GM19395 (cell line): ENCODE data around the gene HEG1.

Experiments used
- ATAC-seq: cut with Tn5 transposase; IDR thresholded peaks from one replicate; pipeline ENCODE4 v1.9.1; 2021; ENCODE audit warnings: mild to moderate bottlenecking, moderate library complexity; ENCODE audit not compliant: unreplicated experiment

The HEG1 gene

DNA sequence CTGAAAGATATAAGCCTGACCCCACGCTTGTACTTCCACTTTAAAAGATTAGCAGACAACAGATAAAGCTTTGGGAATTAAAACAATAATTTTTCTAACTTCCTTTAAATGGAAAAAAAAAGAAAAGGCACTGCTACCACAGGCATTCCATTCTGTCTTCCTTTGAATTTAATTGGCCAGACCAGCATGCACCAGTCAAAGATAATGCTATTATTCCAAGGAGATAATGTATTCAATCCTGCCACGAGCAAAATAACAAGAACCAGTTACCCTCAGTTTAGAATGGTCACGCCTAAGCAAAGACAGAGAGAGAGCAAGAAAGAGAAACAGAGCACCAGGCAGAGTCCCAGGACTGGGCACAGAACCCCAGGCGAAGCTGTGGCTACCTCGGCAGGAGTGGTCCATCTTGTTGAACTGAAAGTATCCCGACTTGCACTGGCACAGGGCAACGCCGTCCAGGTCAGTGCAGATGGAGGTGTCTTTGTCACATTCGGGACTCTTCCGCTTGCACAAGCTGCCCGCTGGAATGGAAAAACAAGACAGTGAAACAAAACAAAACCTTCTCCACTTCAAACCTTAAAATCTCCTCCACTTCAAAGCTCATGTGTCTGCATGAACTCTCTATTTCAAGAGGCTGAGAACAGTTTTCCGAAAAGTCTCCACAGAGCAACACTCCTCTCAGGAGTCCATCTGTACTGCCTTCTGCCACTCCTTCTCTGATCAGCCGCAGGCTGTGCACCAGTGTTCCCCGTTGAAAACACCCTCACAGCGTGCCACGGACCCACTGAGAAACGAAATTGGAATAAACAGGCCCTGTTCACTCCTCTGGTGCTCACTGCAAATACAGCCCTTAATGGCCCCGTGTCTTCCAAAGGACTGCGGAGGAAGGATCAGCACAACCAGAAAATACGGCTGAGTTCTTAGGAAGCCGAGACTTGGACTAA, 58.2 kb downstream of the HEG1 start:
- no peak for ATAC-seq

DNA sequence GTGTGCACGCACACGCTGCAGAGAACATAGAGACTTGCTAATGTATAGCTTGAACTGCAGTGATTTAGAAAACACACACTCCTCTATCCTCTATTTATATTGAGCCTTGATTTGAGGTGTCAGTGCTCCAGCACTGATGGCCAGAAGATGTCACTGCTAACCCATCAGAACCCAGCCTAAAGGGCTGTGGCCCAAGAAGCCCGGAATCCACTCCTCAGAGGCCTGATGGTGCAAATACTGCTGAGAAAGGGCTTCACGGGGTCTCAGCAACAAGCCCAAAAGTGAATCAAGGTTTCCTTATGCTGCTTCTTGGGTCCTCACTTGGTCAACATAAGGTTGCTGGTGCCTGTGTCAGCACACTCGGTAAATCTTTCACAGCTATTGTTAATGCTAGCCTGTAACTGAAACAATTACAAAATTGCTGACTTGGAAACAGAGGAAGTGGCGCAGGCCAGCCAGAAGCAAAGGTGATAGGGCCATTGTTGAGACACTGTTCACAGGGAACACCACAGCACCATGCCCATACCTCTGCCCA, 60.3 kb downstream of the HEG1 start:
- ATAC-seq, result no peak

DNA sequence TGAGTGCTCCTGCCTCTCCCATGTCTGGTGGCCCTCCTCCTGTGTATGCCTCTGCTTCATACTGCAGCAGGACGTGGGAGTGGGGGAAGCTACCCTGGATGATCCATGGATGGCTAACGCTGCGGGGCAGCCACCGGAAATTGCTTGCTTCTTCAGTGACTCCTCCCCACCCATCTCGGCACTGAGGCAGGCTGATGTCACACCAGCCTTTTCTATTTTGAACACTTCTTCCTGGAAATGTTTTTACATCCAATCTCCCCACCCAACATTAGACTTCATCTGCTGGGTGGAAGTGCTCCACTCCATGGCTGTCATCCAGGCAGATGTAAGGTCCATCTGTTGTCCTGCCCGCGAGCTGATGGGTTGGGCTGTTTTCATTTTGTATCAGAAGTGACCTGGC, 62.3 kb downstream of the HEG1 start:
- no peak for ATAC-seq

DNA sequence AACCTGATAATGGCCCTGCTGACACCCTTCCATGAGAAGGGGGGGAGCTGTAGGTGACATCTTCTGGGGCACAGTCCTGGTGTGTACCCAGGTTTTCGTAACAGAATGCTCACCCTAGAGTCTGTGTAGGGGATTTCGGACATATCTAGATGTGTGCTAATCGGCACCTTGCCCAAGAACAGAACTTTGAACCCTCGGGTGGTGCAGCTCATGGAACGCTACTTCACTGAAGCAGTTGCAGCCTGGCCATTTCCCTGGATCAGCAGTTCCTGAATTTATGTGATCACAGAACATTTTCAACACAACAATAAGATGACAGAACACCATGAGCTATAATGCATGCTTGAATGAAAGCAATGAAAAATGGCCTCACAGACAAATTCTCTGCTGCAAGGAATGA, 63.8 kb downstream of the HEG1 start:
- ATAC-seq, result no peak

DNA sequence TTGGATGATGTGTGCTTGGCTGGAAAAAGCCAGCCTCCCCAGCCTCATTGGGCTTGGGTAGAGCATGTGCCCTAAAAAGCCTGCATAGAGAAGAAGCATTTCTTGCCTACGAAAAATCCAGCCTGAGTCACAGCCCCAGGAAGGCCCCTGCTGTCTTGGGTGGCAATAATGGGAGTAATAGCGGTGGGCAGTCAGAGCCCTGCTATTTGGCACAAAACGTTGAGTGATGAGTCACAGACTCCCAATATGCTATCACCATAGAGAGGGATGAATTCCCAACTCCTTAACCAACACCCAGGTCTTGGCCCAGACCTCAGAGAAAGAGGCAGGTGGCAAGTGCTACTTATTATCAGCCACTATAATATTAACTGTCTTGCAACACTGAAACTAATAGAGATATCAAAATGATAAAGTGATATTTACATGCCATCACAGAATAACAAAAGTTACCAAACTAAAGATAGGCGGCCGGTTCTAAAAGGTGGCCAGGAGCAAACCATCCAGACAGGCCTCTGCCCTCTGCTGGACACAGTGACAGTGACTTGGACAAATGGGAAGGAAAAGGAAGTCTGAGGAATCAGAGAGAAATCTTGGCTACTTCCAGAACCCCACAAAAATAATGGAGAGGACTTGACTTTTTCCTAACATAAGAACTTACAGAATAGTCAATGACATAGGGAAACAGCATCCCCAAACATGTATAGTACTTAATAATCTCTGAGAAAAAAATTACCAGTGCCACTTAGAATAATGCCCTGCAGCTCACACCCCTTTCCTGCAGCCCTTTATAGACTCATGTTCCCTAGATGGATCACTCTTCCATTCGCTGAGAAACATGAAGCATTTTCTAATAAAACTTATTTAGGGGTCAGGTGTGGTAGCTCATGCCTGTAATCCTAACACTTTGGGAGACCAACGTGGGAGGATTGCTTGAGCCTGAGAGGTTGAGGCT, 69.3 kb downstream of the HEG1 start:
- no peak for ATAC-seq

DNA sequence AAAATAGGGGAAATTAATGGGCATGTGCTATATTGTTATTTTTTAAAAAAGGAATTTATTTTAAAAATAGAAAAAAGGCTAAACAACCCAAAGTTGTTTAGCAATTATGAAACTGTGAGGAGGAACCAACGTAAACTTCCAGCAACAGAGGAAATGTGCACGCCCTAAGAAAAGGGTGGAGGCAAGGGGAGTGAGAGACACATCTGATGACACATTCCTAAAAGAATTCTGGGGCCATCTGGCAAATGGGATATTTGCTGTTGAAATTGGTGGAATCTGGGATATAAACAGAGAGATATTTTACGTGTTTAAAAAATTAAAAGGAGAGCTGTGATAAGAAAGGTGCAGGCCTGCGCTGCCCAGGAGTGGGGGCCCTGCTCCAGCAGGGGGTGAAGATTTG, 70.4 kb downstream of the HEG1 start:
- ATAC-seq, result no peak

DNA sequence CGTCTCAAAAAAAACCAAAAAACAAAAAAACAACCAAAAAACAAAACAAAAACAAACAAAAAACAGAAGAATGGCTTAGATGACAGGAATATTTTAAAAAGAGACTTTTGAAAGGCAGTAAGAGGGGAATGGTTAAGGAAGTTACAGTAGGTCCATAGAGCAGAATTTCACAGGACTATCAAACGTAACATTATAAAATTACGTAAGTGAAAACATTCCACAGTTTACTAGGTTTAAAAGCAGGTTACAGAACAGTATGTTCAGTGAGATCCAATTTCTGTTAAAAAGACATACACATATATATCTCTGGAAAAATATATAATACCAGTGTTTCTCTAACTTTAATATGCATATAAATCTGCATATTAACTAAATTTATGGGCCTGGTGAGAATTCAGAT, 71.0 kb downstream of the HEG1 start:
- no peak for ATAC-seq

DNA sequence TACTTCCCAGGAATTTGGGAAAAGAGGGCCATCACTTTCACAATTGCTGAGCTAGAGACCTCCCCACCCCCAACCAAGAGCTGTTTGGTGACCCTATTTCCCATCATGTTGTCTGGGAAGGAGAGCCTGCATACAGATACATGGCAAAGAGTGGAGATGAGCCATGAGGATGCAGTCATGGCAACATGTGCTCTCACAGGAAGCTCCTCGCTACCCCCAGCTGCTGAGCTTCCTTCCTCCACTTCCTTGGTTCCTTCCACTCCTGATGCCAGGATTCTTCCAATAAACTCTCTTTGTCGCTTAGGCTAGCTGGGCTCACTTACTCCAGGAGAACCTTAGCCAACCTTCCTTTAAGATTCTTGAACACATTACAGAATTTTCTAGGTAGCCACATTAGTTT, 72.9 kb downstream of the HEG1 start:
- no peak for ATAC-seq

DNA sequence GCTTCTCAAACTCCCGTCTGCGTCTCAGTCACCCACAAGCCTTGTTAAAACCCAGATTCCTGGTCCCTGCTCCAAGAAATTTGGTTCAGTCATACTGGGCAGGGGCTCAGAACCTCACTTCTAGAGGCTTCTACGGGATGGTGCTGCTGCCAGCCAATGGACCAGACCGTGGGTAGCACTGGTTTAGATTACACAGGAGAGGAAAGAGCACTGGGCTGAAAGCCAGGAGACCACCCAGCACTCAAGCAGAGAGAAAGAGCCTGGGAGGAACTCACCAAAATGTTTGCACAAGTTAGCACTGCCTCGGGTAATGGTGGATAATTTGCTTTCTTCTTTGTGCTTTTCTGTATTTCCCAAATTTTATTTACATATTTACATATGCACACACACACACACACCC, 74.3 kb downstream of the HEG1 start:
- ATAC-seq, result no peak

DNA sequence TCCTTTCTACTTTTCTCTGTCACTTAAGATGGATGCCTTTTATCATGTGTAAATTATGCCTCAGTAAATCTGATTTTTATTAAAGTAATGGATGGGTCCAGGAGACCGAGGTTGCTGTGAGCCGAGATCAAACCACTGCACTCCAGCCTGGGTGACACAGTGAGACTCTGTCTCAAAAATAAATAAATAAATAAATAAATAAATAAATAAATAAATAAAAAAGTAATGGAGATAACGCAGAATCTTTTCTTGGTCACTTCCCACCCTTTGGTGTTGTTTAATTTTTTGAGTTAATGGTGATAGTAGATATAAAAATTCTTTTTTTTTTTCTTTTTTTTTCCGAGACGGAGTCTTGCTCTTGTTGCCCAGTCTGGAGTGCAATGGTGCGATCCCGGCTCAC, 77.2 kb downstream of the HEG1 start:
- no peak for ATAC-seq

DNA sequence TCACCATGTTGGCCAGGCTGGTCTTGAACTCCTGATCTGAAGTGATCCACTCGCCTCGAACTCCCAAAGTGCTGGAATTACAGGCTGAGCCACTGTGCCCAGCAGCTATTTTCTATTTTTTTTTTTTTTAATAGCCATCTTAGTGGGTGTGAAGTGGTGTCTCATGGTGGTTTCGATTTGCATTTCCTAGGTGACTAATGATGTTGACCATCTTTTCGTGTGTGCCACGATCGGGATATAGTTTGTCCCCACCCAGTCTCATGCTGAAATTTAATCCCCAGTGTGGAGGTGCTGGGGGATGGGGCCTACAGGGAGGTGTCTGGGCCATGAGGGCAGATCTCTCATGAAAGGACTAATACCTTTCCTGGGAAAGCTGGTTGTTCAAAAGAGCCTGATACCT, 79.4 kb downstream of the HEG1 start:
- ATAC-seq, result no peak

DNA sequence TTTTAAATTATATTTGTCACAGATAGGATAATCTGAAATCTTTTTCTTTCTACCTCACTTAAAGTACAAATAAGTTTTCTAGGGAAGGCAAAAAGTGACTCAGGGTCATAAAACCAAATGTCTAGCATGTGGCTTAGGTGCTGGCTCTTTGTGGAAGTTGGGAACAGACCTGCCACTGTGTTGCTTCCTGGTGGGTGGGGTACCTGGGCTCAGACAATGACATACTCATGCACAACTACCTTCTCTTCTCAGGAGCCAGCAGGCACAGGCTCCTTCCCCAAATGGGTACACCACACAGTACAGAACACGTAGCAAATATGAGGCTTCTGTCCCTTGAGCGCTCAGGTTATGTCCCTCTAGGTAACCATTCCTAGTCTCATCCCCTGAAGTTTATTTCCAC, 81.1 kb downstream of the HEG1 start:
- no peak for ATAC-seq

DNA sequence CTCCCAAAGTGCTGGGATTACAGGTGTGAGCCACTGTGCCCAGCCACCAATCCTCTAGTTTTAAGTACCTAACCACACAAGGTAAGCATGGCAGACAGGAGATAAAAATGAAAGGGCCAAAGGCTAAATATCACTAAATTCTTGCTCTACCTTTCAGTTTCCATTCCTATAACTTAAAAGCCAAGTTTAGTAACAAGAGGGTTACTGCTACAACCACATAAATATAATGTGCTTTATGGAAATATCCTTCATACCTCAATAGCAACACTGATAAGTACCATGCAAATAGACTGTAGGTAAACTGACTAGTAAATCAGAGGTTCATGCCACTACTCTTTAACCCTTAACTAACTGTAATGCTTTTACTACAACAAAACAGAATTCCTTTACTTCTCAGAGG, 82.5 kb downstream of the HEG1 start:
- ATAC-seq, result no peak

DNA sequence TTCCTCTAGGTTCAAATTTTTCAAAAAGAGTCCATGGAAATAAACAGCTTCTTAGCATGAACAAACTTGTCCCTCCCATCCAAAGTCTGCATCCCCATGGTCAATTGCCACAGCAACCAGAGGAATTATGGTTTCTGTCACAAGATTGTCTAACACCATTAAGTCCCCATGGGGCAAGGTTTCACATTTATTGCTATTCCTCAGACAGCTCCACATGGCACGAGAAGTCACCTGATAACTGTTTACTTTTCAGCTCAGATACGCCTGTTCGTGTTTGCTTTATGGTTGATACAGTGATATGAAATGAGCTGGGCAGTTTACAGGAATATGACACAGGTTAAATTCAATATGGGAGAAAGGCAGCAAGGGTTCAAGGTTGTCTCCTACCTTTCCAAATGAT, 83.3 kb downstream of the HEG1 start:
- ATAC-seq, result no peak

DNA sequence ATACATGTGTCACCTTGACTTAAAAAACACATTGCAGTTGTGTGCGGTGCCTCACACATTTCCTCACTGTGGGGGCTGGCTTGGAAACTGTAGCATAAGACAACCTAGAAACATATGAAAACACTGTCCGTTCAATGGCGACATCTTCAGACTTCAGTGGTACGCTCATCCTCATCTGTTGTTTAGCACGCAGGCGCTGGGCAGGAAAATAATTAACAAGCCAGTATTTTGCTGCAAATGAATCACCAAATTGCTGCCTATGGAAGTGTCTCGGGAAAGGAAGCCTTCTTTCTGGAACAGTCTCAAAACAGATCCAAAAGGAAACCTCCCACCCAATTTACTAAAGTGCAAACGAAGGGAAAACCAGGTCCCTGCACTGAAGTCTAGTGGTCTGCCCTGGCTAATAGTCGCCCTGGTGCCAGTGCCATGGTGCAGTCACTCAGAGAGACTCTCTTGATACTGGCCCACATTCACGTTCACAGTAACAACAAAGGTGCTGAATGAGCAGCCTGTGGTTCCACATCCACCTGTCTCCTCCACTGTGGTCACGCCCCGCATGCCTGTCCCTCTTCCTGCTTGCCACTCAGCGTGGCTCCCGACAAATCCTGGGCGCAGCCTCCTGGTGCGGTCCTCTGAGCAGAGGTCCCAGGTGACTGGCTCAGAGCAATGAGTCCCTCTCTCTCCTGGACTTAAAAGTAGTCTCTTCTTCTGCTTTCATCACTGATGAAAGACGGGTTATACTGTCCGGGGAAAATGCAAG, 85.7 kb downstream of the HEG1 start:
- ATAC-seq, result no peak

DNA sequence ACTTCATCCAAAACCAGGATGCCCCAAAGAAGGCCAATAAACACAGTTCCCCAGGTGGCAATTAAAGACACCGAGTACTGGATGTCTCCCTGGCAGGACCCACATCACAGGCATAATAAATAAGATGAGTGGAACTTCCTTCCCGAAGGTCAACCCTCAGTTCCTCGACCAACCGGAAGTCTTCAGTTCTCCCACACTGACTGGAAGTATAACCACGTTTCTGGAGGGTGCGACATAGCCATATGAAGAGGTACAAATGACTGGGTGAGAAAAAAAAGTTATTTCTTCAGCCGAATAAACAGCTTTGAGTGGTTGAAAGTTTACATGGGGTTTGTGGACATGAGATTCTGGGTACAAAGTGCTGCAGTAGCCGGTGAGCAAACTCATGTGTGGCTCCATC, 86.6 kb downstream of the HEG1 start:
- ATAC-seq, result no peak

DNA sequence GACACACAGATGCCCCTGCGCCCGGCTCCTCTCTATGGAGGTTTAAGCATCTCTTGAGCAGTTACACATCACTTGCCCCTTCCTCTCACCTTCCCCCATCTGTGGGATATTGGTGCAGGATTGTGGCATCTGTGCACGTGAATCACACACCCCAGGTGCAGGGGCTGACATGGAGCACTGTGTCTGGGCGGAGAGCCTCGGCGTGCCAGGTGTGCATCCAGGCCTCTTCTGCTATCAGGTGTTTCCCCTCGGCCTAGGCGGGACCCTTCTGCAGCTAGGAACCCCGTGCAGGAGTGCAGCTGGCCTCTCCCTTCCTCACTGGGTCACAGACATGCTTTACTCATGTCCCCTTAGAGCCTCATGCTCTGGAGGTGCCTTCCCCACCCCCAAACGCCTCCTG, 87.8 kb downstream of the HEG1 start:
- ATAC-seq, result no peak

DNA sequence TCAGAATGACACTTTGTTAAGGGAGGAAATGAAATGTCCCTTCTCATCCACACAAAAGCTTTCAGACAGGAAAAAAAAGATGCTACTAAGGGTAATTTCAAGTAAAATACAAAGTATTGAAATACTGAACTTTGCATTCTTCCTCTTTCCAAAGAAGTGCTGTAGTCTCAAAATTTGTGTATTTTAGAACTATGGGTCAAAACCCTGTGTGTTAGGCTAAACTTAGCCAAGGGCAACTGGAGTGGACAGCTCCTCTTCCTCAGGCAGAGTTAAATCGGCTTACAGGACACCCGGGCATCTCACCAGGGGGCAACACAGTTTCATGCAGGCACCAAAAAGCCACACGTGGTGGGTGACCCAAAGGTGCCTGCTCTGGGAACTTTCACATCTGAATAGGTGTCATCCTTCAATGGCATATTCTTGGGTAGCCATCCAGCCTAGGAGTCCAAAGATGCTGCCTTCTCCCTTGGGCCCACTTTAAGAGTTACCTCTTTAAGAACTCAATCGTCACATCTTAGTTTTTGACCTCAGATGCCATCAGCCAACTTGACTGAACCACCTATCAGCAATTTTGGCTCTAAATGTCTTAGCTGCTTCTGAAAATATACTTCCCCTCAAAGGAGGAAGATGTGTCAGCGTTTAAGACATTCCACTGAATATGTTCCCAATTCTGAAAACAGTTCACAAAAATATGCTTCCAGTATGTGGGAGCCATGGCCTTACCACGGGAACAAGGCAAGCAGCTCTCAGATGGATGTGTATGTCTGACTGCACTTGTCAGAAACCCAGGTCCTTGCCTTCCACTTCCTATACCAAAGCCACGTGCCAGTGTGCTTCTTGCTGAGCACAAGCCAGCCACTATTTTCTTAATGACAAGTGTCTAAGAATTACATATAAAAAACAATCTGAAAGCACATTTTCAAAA, 89.0 kb downstream of the HEG1 start:
- no peak for ATAC-seq

DNA sequence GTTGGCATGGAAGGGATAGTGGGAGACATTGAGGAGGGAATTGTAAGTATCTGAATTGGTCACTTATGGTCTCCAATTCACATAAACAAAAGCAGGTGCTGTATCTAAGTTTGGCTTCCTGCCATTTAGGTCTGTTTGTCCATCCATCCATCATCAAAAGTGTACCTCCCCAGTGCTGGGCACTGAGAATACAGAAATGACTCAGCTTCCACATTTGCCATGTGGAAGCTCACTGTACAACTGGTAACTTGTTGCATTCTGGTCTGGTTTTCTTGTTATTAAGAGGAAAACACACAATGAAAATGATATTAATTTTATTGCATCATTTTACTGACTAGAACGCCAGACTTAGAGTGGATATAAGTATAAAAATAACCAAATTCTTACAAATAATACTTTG, 90.4 kb downstream of the HEG1 start:
- ATAC-seq, result no peak

DNA sequence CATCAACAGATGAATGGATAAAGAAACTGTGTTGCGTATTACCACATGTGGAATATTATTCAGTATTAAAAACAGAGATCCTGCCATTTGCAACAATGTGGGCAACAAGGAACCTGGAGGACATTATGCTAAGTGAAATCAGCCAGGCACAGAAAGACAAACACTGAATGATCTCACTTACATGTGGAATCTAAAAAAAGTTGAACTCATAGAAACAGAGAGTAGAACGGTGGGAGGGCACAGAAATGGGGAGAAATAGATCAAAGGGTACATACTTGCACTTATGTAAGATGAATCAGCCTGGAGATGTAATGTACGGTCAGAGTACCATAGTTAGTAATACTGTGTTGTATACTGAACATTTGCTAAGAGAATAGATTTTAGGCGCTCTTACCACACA, 91.4 kb downstream of the HEG1 start:
- ATAC-seq, result no peak
